CD4-positive, alpha-beta T cell treated with Interferon alpha-2 for 1 hour (primary cell): ENCODE measurements around the gene PLXNA4.

Experiments
- DNase-seq, 2 donors: peaks; one replicate each; pipeline ENCODE4 v3.0.0-alpha.2; 2020 to 2022

Gene PLXNA4

GRCh38 chr7:132592231-132592920, 16.1 kb upstream of the PLXNA4 start:
- DNase-seq = no peak

GRCh38 chr7:132590162-132590561, 13.9 kb upstream of the PLXNA4 start:
- no peak for DNase-seq

GRCh38 chr7:132588596-132588995, 12.3 kb upstream of the PLXNA4 start:
- DNase-seq = no peak

- DNase-seq = no peak
Measured at GRCh38 chr7:132584796-132585494, 8.7 kb upstream of the PLXNA4 start.

GRCh38 chr7:132581431-132581830, 5.2 kb upstream of the PLXNA4 start:
- no peak for DNase-seq

- peak; percentile 68 to 74 for DNase-seq
Measured at GRCh38 chr7:132580717-132581285, 4.5 kb upstream of the PLXNA4 start.

GRCh38 chr7:132580277-132580676, 4.0 kb upstream of the PLXNA4 start:
- DNase-seq = no peak

GRCh38 chr7:132579260-132579899, 3.1 kb upstream of the PLXNA4 start:
- DNase-seq = no peak

- DNase-seq = no peak
Measured at GRCh38 chr7:132578826-132579225, 2.6 kb upstream of the PLXNA4 start.

GRCh38 chr7:132578050-132578370, 1.7 kb upstream of the PLXNA4 start:
- DNase-seq = no peak

- DNase-seq = no peak
Measured at GRCh38 chr7:132577206-132578049, 1.2 kb upstream of the PLXNA4 start.

- DNase-seq = no peak
Measured at GRCh38 chr7:132576721-132577085, 433 bp upstream of the PLXNA4 start.

GRCh38 chr7:132575419-132575981, 770 bp downstream of the PLXNA4 start:
- peak in 1 of 2 donors; percentile 22 for DNase-seq

GRCh38 chr7:132574223-132574622, 2.0 kb downstream of the PLXNA4 start:
- no peak for DNase-seq

- no peak for DNase-seq
Measured at GRCh38 chr7:132573251-132573955, 2.9 kb downstream of the PLXNA4 start.

GRCh38 chr7:132572526-132572925, 3.7 kb downstream of the PLXNA4 start:
- DNase-seq = no peak

- no peak for DNase-seq
Measured at GRCh38 chr7:132571970-132572369, 4.3 kb downstream of the PLXNA4 start.

- DNase-seq = no peak
Measured at GRCh38 chr7:132569884-132570614, 6.2 kb downstream of the PLXNA4 start.

GRCh38 chr7:132568962-132569361, 7.3 kb downstream of the PLXNA4 start:
- DNase-seq = no peak

GRCh38 chr7:132565885-132566284, 10.4 kb downstream of the PLXNA4 start:
- DNase-seq = no peak

GRCh38 chr7:132565441-132565840, 10.8 kb downstream of the PLXNA4 start:
- DNase-seq = no peak
